ENCODE data around the gene IL6. TPM values are rescaled to one million over a fixed set of nuclear protein-coding genes. Genes with fewer than 3 reads are reported as not detected.

IL6 gene
- total and polyA plus RNA-seq, 9 of the 15 experiments (the other 6 are each of a cell fraction or from before 2014, with no cell fraction given): 0.76 to 2.9 (median 1.5) TPM

DNA sequence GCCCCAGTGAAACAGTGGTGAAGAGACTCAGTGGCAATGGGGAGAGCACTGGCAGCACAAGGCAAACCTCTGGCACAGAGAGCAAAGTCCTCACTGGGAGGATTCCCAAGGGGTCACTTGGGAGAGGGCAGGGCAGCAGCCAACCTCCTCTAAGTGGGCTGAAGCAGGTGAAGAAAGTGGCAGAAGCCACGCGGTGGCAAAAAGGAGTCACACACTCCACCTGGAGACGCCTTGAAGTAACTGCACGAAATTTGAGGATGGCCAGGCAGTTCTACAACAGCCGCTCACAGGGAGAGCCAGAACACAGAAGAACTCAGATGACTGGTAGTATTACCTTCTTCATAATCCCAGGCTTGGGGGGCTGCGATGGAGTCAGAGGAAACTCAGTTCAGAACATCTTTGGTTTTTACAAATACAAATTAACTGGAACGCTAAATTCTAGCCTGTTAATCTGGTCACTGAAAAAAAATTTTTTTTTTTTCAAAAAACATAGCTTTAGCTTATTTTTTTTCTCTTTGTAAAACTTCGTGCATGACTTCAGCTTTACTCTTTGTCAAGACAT is 574 bp upstream of the IL6 start (continued):
- TF ChIP-seq, protein P1, sequence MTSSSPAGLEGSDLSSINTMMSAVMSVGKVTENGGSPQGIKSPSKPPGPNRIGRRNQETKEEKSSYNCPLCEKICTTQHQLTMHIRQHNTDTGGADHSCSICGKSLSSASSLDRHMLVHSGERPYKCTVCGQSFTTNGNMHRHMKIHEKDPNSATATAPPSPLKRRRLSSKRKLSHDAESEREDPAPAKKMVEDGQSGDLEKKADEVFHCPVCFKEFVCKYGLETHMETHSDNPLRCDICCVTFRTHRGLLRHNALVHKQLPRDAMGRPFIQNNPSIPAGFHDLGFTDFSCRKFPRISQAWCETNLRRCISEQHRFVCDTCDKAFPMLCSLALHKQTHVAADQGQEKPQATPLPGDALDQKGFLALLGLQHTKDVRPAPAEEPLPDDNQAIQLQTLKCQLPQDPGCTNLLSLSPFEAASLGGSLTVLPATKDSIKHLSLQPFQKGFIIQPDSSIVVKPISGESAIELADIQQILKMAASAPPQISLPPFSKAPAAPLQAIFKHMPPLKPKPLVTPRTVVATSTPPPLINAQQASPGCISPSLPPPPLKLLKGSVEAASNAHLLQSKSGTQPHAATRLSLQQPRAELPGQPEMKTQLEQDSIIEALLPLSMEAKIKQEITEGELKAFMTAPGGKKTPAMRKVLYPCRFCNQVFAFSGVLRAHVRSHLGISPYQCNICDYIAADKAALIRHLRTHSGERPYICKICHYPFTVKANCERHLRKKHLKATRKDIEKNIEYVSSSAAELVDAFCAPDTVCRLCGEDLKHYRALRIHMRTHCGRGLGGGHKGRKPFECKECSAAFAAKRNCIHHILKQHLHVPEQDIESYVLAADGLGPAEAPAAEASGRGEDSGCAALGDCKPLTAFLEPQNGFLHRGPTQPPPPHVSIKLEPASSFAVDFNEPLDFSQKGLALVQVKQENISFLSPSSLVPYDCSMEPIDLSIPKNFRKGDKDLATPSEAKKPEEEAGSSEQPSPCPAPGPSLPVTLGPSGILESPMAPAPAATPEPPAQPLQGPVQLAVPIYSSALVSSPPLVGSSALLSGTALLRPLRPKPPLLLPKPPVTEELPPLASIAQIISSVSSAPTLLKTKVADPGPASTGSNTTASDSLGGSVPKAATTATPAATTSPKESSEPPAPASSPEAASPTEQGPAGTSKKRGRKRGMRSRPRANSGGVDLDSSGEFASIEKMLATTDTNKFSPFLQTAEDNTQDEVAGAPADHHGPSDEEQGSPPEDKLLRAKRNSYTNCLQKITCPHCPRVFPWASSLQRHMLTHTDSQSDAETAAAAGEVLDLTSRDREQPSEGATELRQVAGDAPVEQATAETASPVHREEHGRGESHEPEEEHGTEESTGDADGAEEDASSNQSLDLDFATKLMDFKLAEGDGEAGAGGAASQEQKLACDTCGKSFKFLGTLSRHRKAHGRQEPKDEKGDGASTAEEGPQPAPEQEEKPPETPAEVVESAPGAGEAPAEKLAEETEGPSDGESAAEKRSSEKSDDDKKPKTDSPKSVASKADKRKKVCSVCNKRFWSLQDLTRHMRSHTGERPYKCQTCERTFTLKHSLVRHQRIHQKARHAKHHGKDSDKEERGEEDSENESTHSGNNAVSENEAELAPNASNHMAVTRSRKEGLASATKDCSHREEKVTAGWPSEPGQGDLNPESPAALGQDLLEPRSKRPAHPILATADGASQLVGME (CRISPR knock-in tag; IDR thresholded peaks at IDR 0.05): peak; percentile 46; the same call in 1 of the 2 replicates
- TF ChIP-seq, protein P2, sequence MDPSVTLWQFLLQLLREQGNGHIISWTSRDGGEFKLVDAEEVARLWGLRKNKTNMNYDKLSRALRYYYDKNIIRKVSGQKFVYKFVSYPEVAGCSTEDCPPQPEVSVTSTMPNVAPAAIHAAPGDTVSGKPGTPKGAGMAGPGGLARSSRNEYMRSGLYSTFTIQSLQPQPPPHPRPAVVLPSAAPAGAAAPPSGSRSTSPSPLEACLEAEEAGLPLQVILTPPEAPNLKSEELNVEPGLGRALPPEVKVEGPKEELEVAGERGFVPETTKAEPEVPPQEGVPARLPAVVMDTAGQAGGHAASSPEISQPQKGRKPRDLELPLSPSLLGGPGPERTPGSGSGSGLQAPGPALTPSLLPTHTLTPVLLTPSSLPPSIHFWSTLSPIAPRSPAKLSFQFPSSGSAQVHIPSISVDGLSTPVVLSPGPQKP (CRISPR knock-in tag; IDR thresholded peaks at IDR 0.05): no peak
- TF ChIP-seq ZNF583 (CRISPR knock-in tag; IDR thresholded peaks at IDR 0.05) (0 out of 2 replicates have a peak, but pooled peaks have one; percentile 66), BRF1 (IDR thresholded peaks at IDR 0.05; ENCODE audit: borderline replicate concordance, extremely low read depth, insufficient read length) (no peak), JUND (IDR thresholded peaks at IDR 0.05; ENCODE audit: borderline replicate concordance, low read depth, low read length) (no peak), JUND (tag; IDR thresholded peaks at IDR 0.05; ENCODE audit: borderline replicate concordance, low read depth, low read length) (peak; percentile 70; the same call in 2 of the 3 replicates), C11orf30 (IDR thresholded peaks at IDR 0.05; ENCODE audit: low read depth) (no peak), SMC3 (conservative IDR thresholded peaks at IDR 0.05; ENCODE audit: insufficient read depth, low read depth, low read length) (peak; percentile 86), ZNF165 (CRISPR knock-in tag; IDR thresholded peaks at IDR 0.05; ENCODE audit: borderline replicate concordance) (0 out of 2 replicates have a peak, but pooled peaks have one; percentile 43), SMARCC2 (IDR thresholded peaks at IDR 0.05; ENCODE audit: low read depth) (0 out of 2 replicates have a peak, but pooled peaks have one; percentile 18), TOE1 (IDR thresholded peaks at IDR 0.05; ENCODE audit: borderline replicate concordance) (no peak), TOE1 (CRISPR knock-in tag; IDR thresholded peaks at IDR 0.05; ENCODE audit: borderline replicate concordance, low read depth) (no peak)
- TF ChIP-seq, protein P3, sequence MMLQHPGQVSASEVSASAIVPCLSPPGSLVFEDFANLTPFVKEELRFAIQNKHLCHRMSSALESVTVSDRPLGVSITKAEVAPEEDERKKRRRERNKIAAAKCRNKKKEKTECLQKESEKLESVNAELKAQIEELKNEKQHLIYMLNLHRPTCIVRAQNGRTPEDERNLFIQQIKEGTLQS (IDR thresholded peaks at IDR 0.05): peak; percentile 63; the same call in 1 of the 2 replicates
- TF ChIP-seq, protein P3 (CRISPR knock-in tag; conservative IDR thresholded peaks at IDR 0.05): peak; percentile 32; the same call in 1 of the 2 replicates
- TF ChIP-seq, protein P4, sequence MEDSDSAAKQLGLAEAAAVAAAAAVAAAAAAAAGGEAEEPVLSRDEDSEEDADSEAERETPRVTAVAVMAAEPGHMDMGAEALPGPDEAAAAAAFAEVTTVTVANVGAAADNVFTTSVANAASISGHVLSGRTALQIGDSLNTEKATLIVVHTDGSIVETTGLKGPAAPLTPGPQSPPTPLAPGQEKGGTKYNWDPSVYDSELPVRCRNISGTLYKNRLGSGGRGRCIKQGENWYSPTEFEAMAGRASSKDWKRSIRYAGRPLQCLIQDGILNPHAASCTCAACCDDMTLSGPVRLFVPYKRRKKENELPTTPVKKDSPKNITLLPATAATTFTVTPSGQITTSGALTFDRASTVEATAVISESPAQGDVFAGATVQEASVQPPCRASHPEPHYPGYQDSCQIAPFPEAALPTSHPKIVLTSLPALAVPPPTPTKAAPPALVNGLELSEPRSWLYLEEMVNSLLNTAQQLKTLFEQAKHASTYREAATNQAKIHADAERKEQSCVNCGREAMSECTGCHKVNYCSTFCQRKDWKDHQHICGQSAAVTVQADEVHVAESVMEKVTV (CRISPR knock-in tag; IDR thresholded peaks at IDR 0.05): peak; percentile 54; the same call in 1 of the 2 replicates
- TF ChIP-seq, protein P5, sequence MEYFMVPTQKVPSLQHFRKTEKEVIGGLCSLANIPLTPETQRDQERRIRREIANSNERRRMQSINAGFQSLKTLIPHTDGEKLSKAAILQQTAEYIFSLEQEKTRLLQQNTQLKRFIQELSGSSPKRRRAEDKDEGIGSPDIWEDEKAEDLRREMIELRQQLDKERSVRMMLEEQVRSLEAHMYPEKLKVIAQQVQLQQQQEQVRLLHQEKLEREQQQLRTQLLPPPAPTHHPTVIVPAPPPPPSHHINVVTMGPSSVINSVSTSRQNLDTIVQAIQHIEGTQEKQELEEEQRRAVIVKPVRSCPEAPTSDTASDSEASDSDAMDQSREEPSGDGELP (CRISPR knock-in tag; IDR thresholded peaks at IDR 0.05; ENCODE audit: borderline replicate concordance): peak; percentile 68
